Measurements from ENCODE around the gene DESI1.

The DESI1 gene

GRCh38 chr22:41648432-41648831 is 27.6 kb upstream of the DESI1 start:
- Histone ChIP-seq H3K4me2 (ENCODE audit: low read length) (no peak overlapping the region), H3K27me3 (ENCODE audit: control insufficient read depth, insufficient read depth, low read length) (no peaks in the 10 kb centered on the region), H3K9ac (no peak overlapping the region), H3K79me2 (peaks cover 3% of the 10 kb centered on the region), H3K4me3 (ENCODE audit: low read depth, low read length) (no peak overlapping the region), H3K4me1 (no peaks in the 10 kb centered on the region), H3K9me3 (ENCODE audit: control insufficient read depth, low read length) (no peaks in the 10 kb centered on the region), H2AFZ (no peak overlapping the region), H3K36me3 (ENCODE audit: control insufficient read depth, insufficient read depth, low read length) (no peaks in the 10 kb centered on the region), H3K27ac (no peak overlapping the region)
- TF ChIP-seq CTCF (IDR thresholded peaks at IDR 0.05): no peak

- H3K9ac ChIP-seq: no peak overlapping the region
- H2AFZ ChIP-seq: no peak overlapping the region
- no peaks in the 10 kb centered on the region for H3K27me3 ChIP-seq (ENCODE audit: control insufficient read depth, insufficient read depth, low read length)
- no peaks in the 10 kb centered on the region for H3K9me3 ChIP-seq (ENCODE audit: control insufficient read depth, low read length)
- no peak overlapping the region for H3K4me3 ChIP-seq (ENCODE audit: low read depth, low read length)
- H3K36me3 ChIP-seq (ENCODE audit: control insufficient read depth, insufficient read depth, low read length): no peaks in the 10 kb centered on the region
- no peaks in the 10 kb centered on the region for H3K4me1 ChIP-seq
- peaks cover 5% of the 10 kb centered on the region for H3K79me2 ChIP-seq
- TF ChIP-seq CTCF (IDR thresholded peaks at IDR 0.05): no peak
- H3K27ac ChIP-seq: no peak overlapping the region
- H3K4me2 ChIP-seq (ENCODE audit: low read length): no peak overlapping the region
Measured at GRCh38 chr22:41647771-41648170, 26.9 kb upstream of the DESI1 start.

GRCh38 chr22:41642331-41643110 is 21.7 kb upstream of the DESI1 start:
- no peak overlapping the region for H2AFZ ChIP-seq
- no peaks in the 10 kb centered on the region for H3K9me3 ChIP-seq (ENCODE audit: control insufficient read depth, low read length)
- no peaks in the 10 kb centered on the region for H3K4me1 ChIP-seq
- peaks cover 7% of the 10 kb centered on the region for H3K79me2 ChIP-seq
- no peak overlapping the region for H3K4me2 ChIP-seq (ENCODE audit: low read length)
- no peaks in the 10 kb centered on the region for H3K27me3 ChIP-seq (ENCODE audit: control insufficient read depth, insufficient read depth, low read length)
- no peaks in the 10 kb centered on the region for H3K36me3 ChIP-seq (ENCODE audit: control insufficient read depth, insufficient read depth, low read length)
- TF ChIP-seq CTCF (IDR thresholded peaks at IDR 0.05): no peak
- no peak overlapping the region for H3K27ac ChIP-seq
- no peak overlapping the region for H3K4me3 ChIP-seq (ENCODE audit: low read depth, low read length)
- no peak overlapping the region for H3K9ac ChIP-seq

GRCh38 chr22:41641854-41642253 is 21.0 kb upstream of the DESI1 start:
- no peak overlapping the region for H3K4me3 ChIP-seq (ENCODE audit: low read depth, low read length)
- H2AFZ ChIP-seq: no peak overlapping the region
- no peaks in the 10 kb centered on the region for H3K4me1 ChIP-seq
- no peak overlapping the region for H3K9ac ChIP-seq
- H3K79me2 ChIP-seq: peaks cover 7% of the 10 kb centered on the region
- H3K4me2 ChIP-seq (ENCODE audit: low read length): no peak overlapping the region
- H3K36me3 ChIP-seq (ENCODE audit: control insufficient read depth, insufficient read depth, low read length): no peaks in the 10 kb centered on the region
- H3K27ac ChIP-seq: no peak overlapping the region
- no peak for TF ChIP-seq CTCF (IDR thresholded peaks at IDR 0.05)
- H3K9me3 ChIP-seq (ENCODE audit: control insufficient read depth, low read length): no peaks in the 10 kb centered on the region
- H3K27me3 ChIP-seq (ENCODE audit: control insufficient read depth, insufficient read depth, low read length): no peaks in the 10 kb centered on the region

- Histone ChIP-seq H3K79me2 (peaks cover 4% of the 10 kb centered on the region), H3K36me3 (ENCODE audit: control insufficient read depth, insufficient read depth, low read length) (no peaks in the 10 kb centered on the region), H3K27me3 (ENCODE audit: control insufficient read depth, insufficient read depth, low read length) (no peaks in the 10 kb centered on the region), H3K27ac (no peak overlapping the region), H3K4me3 (ENCODE audit: low read depth, low read length) (no peak overlapping the region), H2AFZ (no peak overlapping the region), H3K9ac (no peak overlapping the region), H3K4me1 (no peaks in the 10 kb centered on the region), H3K4me2 (ENCODE audit: low read length) (no peak overlapping the region), H3K9me3 (ENCODE audit: control insufficient read depth, low read length) (no peaks in the 10 kb centered on the region)
- TF ChIP-seq CTCF (IDR thresholded peaks at IDR 0.05): no peak
Measured at GRCh38 chr22:41638748-41639147, 17.9 kb upstream of the DESI1 start.

Data from parathyroid adenoma (tissue), 2 donors.